Keratinocyte (primary cell): ENCODE results near the gene ZNRF4. TPM values are rescaled to one million over a fixed set of nuclear protein-coding genes. Genes with fewer than 3 reads are reported as not detected.
A peak's percentile ranks its signal among the peaks of the same experiment; 100 is the strongest.

Source experiments
- DNase-seq: peaks from one replicate; pipeline ENCODE4 v3.0.0-alpha.2; 2011; ENCODE audit warnings: low read depth, missing footprints, low spot score
- FAIRE-seq: peaks from 2 replicates; lab custom pipeline; 2011; peaks lifted over from hg19 to GRCh38; lab: Jason Lieb, UNC
- H2AFZ ChIP-seq: 2 replicates; pipeline ENCODE4 v1.6.0; 2012; ENCODE audit warnings: low read length, control low read depth, inconsistent platforms; ENCODE audit not compliant: control insufficient read depth
- H3K27ac ChIP-seq: 2 replicates; pipeline ENCODE4 v1.5.1; 2011; ENCODE audit warnings: low read length; ENCODE audit not compliant: control insufficient read depth, insufficient read depth
- H3K27me3 ChIP-seq: 3 replicates; pipeline ENCODE4 v1.6.0; 2011; ENCODE audit warnings: low read length; ENCODE audit not compliant: control insufficient read depth, insufficient read depth; ENCODE audit errors: extremely low read depth
- H3K36me3 ChIP-seq, 2 experiments: 2 replicates in 1 of 2; 3 replicates in 1 of 2; pipeline ENCODE4 v1.5.1; 2011; ENCODE audit warnings: low read length in 2 of 2, mild to moderate bottlenecking in 1 of 2; ENCODE audit not compliant: control insufficient read depth in 2 of 2, insufficient read depth in 2 of 2; ENCODE audit errors: extremely low read depth in 1 of 2
- H3K4me1 ChIP-seq: 3 replicates; pipeline ENCODE4 v1.5.1; 2011; ENCODE audit warnings: low read length; ENCODE audit not compliant: control insufficient read depth, insufficient read depth; ENCODE audit errors: extremely low read depth
- H3K4me2 ChIP-seq: 3 replicates; pipeline ENCODE4 v1.6.0; 2011; ENCODE audit warnings: low read depth, low read length; ENCODE audit not compliant: control insufficient read depth, insufficient read depth; ENCODE audit errors: extremely low read depth
- H3K4me3 ChIP-seq, 3 experiments: fragments of 200-600 bp in 1 of 3; sonication (generic) in 1 of 3; 2 replicates in 2 of 3; 3 replicates in 1 of 3; pipeline ENCODE4 v1.5.1; 2011 to 2016; ENCODE audit warnings: low read length in 3 of 3, mild to moderate bottlenecking in 3 of 3, control low read depth in 2 of 3, inconsistent platforms in 1 of 3, low read depth in 1 of 3, mixed read lengths in 1 of 3, mixed run types in 1 of 3, moderate library complexity in 1 of 3; ENCODE audit not compliant: control insufficient read depth in 2 of 3, insufficient read depth in 2 of 3; ENCODE audit errors: extremely low read depth in 1 of 3
- H3K79me2 ChIP-seq: 2 replicates; pipeline ENCODE4 v1.6.0; 2012; ENCODE audit warnings: low read length; ENCODE audit not compliant: control insufficient read depth, insufficient read depth
- H3K9ac ChIP-seq: 3 replicates; pipeline ENCODE4 v1.6.0; 2011; ENCODE audit warnings: low read length; ENCODE audit not compliant: control insufficient read depth, insufficient read depth; ENCODE audit errors: extremely low read depth
- H3K9me1 ChIP-seq: 3 replicates; pipeline ENCODE4 v1.6.0; 2011; ENCODE audit warnings: low read length; ENCODE audit not compliant: control insufficient read depth, insufficient read depth; ENCODE audit errors: extremely low read depth
- H3K9me3 ChIP-seq: 2 replicates; pipeline ENCODE4 v1.5.1; 2012; ENCODE audit warnings: low read depth, low read length; ENCODE audit not compliant: control insufficient read depth
- H4K20me1 ChIP-seq: 3 replicates; pipeline ENCODE4 v1.6.0; 2011; ENCODE audit warnings: low read length; ENCODE audit not compliant: control insufficient read depth, insufficient read depth; ENCODE audit errors: extremely low read depth
- EZH2 ChIP-seq: IDR thresholded peaks from one replicate; pipeline ENCODE4 v1.6.1; 2012; ENCODE audit warnings: inconsistent platforms, mild to moderate bottlenecking, low read length, moderate library complexity
- dilution Hi-C: fragments of 300-500 bp; cut with MboI; formaldehyde crosslinking; loops from one replicate; pipeline ENCODE4 v1.7.0; 2020; ENCODE audit warnings: low sequenced_read_pairs; ENCODE audit not compliant: extremely low pct_ligation_motif_present
- polyA plus RNA-seq, 5 experiments: library from polyadenylated mRNA; depleted of rRNA in 3 of 5; stranded (reverse) in 3 of 5; stranded (forward) in 1 of 5; unstranded in 1 of 5; fragments of >200 nt; gene quantifications; 1 replicate in 1 of 5; 2 replicates in 3 of 5; 3 replicates in 1 of 5; pipeline versions ENCODE4 v1.2.1 to v1.2.3, GENCODE V29; 2011 to 2012; ENCODE audit warnings: missing spikeins in 2 of 5, low read depth in 1 of 5, low replicate concordance in 1 of 5
- TF ChIP-seq, protein P1 (sequence below), 3 experiments: IDR thresholded peaks in 1 of 3; conservative IDR thresholded peaks in 1 of 3; optimal IDR thresholded peaks in 1 of 3; 2 replicates in 2 of 3; 3 replicates in 1 of 3; pipeline versions ENCODE3 to v1.5.1; 2011; ENCODE audit warnings: low read length in 3 of 3, mild to moderate bottlenecking in 3 of 3, moderate library complexity in 2 of 3, control low read depth in 1 of 3, inconsistent platforms in 1 of 3; ENCODE audit not compliant: insufficient read depth in 2 of 3; ENCODE audit errors: extremely low read depth in 1 of 3

Gene ZNRF4
- polyA plus RNA-seq, 1 donor (not counting 4 experiments of a cell fraction or from before 2014, with no cell fraction given) = not detected

DNA sequence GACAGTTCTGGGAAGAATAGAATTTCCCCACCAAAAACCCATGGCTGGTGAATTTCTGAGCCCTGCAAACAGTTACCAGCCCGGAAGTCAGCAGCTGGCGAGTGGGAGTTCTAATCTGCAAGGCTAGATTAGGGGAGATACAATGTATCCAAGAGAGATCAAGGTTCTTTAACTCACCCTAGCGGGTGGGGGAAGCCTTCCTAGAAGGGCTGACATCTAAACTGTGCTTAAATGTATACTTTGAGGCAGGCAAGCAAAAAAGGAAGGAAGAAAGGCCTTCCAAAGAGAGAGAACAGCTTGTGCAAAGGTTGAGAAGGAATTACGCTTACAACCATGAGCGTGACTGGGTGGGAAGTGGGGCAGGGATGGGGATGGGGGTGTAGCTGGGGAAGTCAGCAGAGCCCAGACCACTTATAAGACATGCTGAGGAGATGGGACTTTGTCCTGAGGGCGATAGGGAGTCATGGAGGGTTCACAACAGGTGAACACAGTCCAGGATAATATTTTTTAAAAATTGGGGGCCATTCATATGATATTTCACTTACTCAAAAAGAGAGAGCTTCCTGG is 20.8 kb upstream of the ZNRF4 start:
- Histone ChIP-seq H3K27ac (no peak overlapping the region), H3K79me2 (no peaks in the 10 kb centered on the region), H4K20me1 (no peaks in the 10 kb centered on the region), H3K9ac (no peak overlapping the region), H3K36me3 (no peaks in the 10 kb centered on the region), H3K4me1 (peaks cover 10% of the 10 kb centered on the region), H3K9me3 (no peaks in the 10 kb centered on the region), H3K4me2 (no peak overlapping the region), H2AFZ (no peak overlapping the region), H3K9me1 (no peaks in the 10 kb centered on the region), H3K4me3 (no peak overlapping the region), H3K27me3 (no peaks in the 10 kb centered on the region)
- FAIRE-seq (no peak), DNase-seq (no peak)
- TF ChIP-seq EZH2 = no peak
- TF ChIP-seq, protein P1, sequence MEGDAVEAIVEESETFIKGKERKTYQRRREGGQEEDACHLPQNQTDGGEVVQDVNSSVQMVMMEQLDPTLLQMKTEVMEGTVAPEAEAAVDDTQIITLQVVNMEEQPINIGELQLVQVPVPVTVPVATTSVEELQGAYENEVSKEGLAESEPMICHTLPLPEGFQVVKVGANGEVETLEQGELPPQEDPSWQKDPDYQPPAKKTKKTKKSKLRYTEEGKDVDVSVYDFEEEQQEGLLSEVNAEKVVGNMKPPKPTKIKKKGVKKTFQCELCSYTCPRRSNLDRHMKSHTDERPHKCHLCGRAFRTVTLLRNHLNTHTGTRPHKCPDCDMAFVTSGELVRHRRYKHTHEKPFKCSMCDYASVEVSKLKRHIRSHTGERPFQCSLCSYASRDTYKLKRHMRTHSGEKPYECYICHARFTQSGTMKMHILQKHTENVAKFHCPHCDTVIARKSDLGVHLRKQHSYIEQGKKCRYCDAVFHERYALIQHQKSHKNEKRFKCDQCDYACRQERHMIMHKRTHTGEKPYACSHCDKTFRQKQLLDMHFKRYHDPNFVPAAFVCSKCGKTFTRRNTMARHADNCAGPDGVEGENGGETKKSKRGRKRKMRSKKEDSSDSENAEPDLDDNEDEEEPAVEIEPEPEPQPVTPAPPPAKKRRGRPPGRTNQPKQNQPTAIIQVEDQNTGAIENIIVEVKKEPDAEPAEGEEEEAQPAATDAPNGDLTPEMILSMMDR (optimal IDR thresholded peaks at IDR 0.05 in 1 of 3, IDR thresholded peaks at IDR 0.05 in 1 of 3, conservative IDR thresholded peaks at IDR 0.05 in 1 of 3; ENCODE audit: extremely low read depth in 1 of 3, insufficient read depth in 2 of 3, low read length in 3 of 3) = no peak
- dilution Hi-C loops = no loop called here

DNA sequence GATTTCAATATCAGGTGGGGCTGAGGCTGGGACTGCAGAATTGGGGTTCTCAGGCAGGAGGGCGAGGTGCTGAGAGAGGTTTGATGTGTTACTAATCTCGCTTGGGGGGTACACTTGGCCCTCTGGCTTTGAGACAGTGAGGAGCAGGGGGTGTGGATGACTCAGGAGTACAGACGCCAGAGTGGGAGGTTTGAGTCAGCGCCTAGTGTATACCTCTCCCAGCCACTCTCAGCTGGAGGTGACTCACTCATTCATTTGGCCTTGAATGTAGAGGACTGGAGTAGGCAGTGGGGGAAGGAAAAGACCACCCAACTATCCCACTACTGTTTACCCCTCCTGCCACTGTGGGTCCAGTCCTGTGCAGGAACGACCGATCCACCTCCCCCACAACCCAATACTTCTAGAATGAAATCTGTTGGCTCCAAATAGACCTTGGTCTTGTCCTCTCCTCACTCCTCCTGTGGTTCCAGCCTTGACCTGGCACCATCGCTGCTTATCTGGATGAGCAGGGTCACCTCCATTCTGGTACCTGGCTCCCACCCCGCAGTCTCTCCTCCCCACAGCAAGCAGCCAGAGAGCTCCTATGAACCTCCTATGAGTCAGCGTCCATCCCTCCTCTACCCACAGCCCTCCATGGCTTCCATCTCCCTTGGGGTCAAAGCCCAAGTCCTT is 20.1 kb upstream of the ZNRF4 start:
- peak overlapping the region; percentile 8 for H3K4me2 ChIP-seq

More for the DNA sequence above, 20.1 kb upstream of the ZNRF4 start:
- DNase-seq = no peak
- Histone ChIP-seq H3K79me2 (no peaks in the 10 kb centered on the region), H4K20me1 (no peaks in the 10 kb centered on the region), H3K9me1 (no peaks in the 10 kb centered on the region), H3K4me1 (peaks cover 10% of the 10 kb centered on the region), H3K27ac (no peak overlapping the region), H3K4me3 (peak overlapping the region in 1 of 3 experiments; percentile 1), H3K9ac (no peak overlapping the region), H3K27me3 (no peaks in the 10 kb centered on the region), H3K9me3 (no peaks in the 10 kb centered on the region), H2AFZ (no peak overlapping the region), H3K36me3 (no peaks in the 10 kb centered on the region)
- peak; percentile 88 for FAIRE-seq
- TF ChIP-seq, protein P1 (optimal IDR thresholded peaks at IDR 0.05 in 1 of 3, IDR thresholded peaks at IDR 0.05 in 1 of 3, conservative IDR thresholded peaks at IDR 0.05 in 1 of 3; ENCODE audit: extremely low read depth in 1 of 3, insufficient read depth in 2 of 3, low read length in 3 of 3) = no peak
- no peak for TF ChIP-seq EZH2
- dilution Hi-C loops = no loop called here
